GM12892 (cell line): Measurements from ENCODE around the gene GPR31.
"Not testable (repeated sequence)": the region's sequence is repeated elsewhere in the genome, so short reads cannot be mapped to it uniquely, and the experiment has no call there.

Source experiments
- DNase-seq: peaks from one replicate; pipeline ENCODE4 v3.0.0; 2011; ENCODE audit not compliant: insufficient read length
- FAIRE-seq: peaks from 2 replicates; lab custom pipeline; 2011; peaks lifted over from hg19 to GRCh38; lab: Jason Lieb, UNC
- POLR2A ChIP-seq: IDR thresholded peaks from 2 replicates; pipeline ENCODE4 v1.6.1; 2011; ENCODE audit warnings: low read depth, low read length, control low read depth
- POLR2AphosphoS5 ChIP-seq: IDR thresholded peaks from 2 replicates; pipeline ENCODE4 v1.6.1; 2011; ENCODE audit warnings: low read depth, low read length, control low read depth
- TAF1 ChIP-seq: IDR thresholded peaks from 2 replicates; pipeline ENCODE4 v1.6.1; 2011; ENCODE audit warnings: low read depth, mild to moderate bottlenecking, control low read depth, low read length, borderline replicate concordance

The GPR31 gene

DNA sequence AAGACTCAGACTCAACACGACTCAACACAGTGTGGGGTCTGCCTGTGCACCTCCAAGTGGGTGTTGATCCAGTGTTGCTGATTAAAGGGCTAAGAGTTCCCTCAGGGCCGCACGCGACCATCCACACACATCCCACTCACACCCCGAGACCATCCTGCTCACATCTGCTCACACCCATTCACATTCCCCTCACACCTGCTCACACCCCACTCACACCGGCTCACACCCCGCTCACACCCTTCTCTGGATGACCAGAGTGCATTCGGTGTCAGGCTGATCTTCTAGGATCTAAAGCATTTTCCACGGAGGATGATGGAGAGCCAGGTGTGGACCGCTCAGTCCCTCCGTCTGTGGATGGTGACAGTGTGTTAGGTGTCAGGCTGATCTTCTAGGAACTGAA lies 13.5 kb upstream of the GPR31 start:
- FAIRE-seq, DNase-seq: not testable (repeated sequence)

DNA sequence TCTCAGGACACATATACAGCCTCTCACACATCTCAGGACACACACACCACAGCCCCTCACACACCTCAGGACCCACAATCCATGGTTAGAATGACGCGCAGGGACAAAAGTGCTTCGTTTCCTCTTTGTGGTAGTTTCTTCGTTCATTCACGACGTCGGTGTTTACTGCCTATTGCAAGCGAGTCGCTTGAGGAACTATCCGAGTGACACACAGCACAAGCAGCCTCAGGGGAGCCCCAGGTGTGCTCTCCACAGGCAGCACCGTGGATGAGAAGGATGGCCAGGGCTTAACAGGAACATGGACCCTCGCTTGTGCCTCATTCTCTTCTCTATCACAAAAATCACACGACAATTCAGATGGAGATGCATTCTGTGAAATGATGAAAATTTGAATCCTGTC lies 12.1 kb upstream of the GPR31 start:
- DNase-seq, FAIRE-seq: not testable (repeated sequence)

DNA sequence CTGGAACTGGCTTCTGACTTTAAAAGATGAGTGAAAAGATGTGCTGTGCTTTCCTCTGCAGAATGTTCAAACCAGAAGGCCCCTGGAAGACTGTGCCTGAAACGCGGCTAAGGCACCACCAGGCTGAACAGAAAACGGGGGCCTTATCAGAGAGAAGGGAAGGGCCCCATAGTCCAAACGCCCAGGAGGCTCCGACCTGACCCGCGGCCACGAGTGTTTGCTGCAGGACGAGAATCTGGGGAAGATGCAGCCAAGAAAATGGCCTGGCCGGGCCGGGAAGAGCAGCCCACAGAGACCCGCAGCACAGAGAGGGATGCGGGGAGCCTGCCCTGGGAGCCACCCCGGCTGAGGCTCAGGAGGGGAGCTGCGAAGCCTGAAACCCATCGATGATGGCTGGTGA lies 10.5 kb upstream of the GPR31 start:
- not testable (repeated sequence) for DNase-seq, FAIRE-seq

DNA sequence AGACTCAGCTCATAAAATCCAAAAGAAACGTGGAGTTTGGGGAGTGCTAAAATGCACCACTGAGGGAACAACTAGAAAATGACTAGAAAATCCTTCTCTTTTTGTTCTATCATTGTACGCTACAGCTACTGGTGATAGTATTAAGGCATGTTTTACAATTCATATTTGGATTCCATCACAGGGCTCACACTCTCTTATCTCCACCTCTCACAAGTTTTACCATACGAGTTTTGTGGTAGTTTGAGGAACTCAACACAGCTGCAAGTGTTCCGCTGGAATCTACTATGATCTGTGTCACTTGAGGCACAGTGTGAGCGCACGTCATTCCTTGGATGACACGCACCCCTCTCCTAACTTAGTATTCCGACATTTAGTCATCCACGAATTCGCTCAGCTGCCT lies 9.9 kb upstream of the GPR31 start:
- DNase-seq, FAIRE-seq: not testable (repeated sequence)

DNA sequence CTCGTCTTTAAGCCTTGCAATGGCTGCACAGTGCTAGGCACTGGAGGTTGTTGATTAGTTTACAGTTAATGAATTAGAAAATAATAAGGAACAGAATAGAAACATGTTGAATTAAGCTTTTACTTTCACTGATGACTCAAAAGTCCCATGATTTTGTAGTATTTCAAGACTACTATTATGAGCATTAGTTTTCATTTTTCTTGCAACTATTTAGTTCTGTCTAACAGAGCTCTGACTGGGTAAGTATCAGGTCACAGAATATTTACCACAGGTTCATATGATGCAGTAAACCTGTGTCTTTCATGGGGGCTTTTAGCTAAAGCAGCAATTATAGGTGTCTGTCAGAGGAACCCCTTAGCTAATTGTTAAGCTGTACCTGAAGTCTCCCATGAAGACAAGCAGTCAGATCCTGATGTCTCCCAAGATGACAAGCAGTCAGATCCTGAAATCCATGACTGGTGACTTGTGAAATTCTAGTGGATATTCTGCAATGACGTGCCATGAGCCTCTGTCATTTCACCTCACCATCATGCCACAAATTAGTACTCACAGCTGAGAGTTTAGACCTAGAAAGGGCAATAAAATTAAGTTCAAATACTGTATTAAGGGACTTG lies 8.2 kb upstream of the GPR31 start:
- TF ChIP-seq TAF1, result no peak
- TF ChIP-seq POLR2AphosphoS5, result no peak
- TF ChIP-seq POLR2A, result no peak
- DNase-seq, result no peak
- peak; percentile 9 for FAIRE-seq

DNA sequence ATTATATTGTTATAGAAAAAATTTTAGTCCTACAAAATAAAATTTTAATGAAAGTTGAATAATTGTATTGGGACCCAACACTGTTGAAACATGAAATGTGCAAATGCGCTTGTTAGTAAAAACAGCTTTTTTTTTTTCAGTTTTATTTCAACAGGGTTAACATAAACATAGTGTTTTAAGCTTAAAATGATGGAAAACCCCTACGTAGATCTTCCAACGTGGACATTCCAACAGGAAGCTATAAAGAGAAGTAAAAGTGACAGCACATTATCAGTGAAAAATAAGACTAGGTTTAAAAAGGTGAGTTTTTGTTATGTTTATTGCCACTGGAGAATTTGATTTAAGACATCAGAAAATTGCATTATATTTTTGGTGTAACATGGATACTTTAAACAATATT lies 6.5 kb upstream of the GPR31 start:
- DNase-seq, result no peak
- TF ChIP-seq POLR2AphosphoS5 (no peak), POLR2A (no peak), TAF1 (no peak)
- FAIRE-seq, result no peak

DNA sequence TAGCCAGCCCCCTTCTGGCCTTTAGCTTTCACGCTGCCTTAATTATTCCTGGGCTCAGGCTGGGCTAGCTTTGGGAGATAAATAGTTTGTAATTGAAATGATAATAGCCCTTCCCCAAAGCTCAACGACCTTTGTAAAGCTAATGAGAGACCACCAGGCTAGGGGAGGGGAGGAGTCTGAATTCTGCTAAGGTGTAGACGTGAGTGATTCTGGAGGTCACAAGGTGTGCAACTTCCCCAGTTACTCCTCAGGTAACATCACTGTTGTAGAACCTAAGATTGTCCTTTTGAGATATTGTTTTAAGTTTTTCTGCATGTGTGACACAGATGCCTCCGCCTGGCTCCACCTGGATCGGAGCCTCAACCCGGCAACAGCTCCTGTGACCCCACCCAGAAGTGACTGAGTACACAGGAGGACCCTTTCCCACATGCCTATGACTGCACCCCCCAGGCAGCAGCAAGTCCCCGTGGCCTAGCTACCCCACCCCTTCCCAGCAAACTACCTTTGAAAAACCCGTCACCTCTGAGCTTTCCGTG lies 5.8 kb upstream of the GPR31 start:
- FAIRE-seq (no peak), DNase-seq (no peak)
- no peak for TF ChIP-seq POLR2AphosphoS5
- TF ChIP-seq TAF1, result no peak
- no peak for TF ChIP-seq POLR2A

DNA sequence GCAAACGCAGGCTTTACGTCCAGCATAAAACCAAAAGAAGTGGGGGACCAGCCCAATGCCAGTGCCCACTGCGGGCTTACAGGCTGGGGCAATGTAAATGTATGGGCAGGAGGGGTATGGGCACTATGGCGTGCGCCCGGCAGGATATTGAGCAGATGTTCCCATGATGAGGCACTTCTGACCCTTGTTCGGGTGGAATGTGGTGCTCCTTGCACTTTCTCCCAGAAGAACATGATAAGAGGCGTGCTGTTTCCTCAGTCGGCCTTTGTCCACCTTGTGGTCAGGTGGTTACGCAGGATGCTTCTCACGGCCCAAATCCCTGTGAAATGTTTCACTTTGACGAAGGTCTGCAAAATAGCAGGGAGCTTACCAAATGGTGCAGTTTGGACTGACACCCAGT lies 4.8 kb upstream of the GPR31 start:
- FAIRE-seq, result no peak
- no peak for DNase-seq
- TF ChIP-seq POLR2A (no peak), TAF1 (no peak), POLR2AphosphoS5 (no peak)

DNA sequence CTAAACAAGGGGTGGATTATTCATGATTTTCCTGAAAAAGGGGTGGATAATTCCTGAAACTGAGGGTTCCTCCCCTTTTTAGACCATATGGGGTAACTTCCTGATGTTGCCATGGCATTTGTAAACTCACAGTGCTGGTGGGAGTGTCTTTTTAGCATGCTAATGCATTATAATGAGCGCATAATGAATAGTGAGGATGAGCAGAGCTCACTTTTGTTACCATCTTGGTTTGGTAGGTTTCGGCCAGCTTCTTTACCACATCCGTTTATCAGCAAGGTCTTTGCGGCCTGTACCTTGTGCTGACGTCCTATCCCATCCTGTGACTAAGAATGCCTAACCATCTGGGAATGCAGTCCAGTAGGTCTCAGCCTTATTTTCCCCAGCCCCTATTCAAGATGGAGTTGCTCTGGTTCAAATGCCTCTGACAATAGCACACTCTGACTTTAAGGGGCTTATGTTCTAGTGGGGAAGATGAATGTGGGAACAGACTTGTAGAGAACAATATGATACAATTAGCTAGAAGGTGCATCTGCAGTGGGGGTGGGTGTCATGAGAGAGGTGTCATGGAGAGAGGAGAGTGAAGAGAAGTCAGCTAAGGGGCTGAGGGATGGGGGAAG lies 4.2 kb upstream of the GPR31 start:
- DNase-seq (no peak), FAIRE-seq (no peak)
- no peak for TF ChIP-seq TAF1

DNA sequence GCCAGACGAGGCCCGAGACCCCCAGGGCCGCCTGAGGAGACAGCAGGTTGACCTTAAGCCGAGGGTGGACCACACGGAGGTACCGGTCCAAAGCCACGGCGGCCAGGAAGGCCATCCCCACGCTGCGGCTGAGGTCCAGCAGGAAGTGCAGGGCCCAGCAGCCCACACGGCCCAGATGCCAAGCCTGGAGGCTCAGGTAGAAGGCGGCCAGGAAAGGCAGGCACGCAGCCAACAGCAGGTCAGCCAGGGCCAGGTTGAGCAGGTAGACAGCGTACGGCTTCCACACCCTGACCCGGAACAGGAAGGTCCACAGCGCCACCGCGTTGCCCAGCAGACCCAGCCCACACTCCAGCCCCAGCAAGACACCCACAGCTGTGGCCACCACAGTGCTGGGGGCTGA lies 366 bp downstream of the GPR31 start:
- FAIRE-seq, result no peak
- DNase-seq, result no peak
- no peak for TF ChIP-seq POLR2AphosphoS5
- TF ChIP-seq TAF1, result no peak
- TF ChIP-seq POLR2A, result no peak

DNA sequence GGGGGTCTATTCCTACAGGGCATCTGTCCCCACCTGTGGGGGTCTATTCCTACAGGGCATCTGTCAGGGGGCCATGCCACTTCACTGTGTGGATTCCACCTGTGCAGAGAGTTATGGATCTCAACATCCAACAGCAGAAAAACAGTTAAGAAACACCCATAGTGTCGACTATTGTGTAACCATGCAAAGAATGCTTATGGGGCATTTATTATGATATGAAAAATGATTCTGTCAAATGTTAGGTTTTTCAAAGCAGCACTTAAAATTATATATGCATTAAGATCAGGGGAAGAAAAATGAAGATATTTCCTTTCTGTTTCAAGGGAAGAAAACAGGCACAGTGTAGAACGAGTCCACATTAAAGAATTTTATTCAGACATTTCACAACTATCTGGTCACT lies 2.9 kb downstream of the GPR31 start:
- FAIRE-seq (no peak), DNase-seq (no peak)
- TF ChIP-seq TAF1 (no peak), POLR2AphosphoS5 (no peak), POLR2A (no peak)

DNA sequence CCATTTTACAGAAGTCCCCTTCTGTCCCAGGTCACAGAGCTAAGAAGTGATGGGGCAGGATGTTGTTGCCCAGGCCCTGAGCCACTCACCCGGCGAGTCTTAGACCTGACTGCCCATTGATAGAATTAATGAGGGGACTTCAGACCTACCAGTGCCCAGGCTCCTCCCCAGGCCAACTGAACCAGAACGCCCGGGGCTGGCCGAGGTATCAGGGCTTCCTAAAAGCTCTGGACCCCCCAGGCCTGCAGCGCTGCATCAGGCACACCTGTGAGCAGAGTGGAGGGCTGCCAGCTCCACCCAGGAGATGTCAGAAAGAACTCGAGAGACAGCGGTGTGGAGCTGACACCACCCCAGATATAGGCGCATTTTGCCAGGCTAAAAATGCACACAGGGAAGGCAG lies 3.5 kb downstream of the GPR31 start:
- TF ChIP-seq TAF1 (no peak), POLR2A (no peak), POLR2AphosphoS5 (no peak)
- DNase-seq (no peak), FAIRE-seq (no peak)

DNA sequence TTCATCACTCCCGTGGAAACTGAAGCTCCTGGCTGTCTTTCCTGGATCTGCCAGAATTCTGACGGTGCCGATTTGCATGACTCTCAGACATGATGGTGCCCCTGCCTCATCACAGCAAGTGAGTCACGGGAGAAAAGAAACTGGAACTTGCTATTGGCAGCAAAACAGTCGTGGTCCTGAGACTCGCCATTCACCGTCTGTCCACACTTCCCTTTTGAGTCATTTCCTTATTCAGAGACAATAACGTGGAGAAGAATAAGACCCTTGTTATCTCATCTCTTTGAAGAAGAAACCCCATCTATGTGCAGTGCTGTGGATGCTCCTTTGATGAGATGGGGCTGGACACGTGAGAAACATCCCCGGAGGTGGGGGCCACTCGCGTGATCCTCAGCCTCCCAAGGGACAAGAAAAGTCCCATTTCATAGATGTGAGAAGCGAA lies 4.2 kb downstream of the GPR31 start:
- peak; percentile 94 for FAIRE-seq
- peak; percentile 56 for DNase-seq
- no peak for TF ChIP-seq POLR2A
- TF ChIP-seq POLR2AphosphoS5, result no peak
- TF ChIP-seq TAF1, result no peak
